Hepatocyte (in vitro differentiated cells): ENCODE measurements around the gene ARFGAP1.

ENCODE experiments used
- CTCF ChIP-seq: fragments of 200-600 bp; sonication (generic); IDR thresholded peaks from 2 replicates; pipeline ENCODE4 v1.5.1; 2016; ENCODE audit warnings: antibody characterized with exemption, mild to moderate bottlenecking; ENCODE audit not compliant: poor library complexity
- EZH2phosphoT487 ChIP-seq: fragments of 200-600 bp; sonication (generic); IDR thresholded peaks from one replicate; pipeline ENCODE4 v1.6.1; 2018; ENCODE audit warnings: antibody characterized with exemption, mild to moderate bottlenecking, low read depth, moderate library complexity; ENCODE audit not compliant: unreplicated experiment, severe bottlenecking

- TF ChIP-seq EZH2phosphoT487 (no peak), CTCF (no peak)
These were observed 42.1 kb downstream of the ARFGAP1 start for GRCh38 chr20:63314566-63315239.
